NOMO-1 treated with dmso at 0.1 percent for 144 hours (cell line): Measurements from ENCODE around the gene PLVAP.

Experiments used
- DNase-seq: peaks from one replicate; lab custom pipeline; 2025; ENCODE audit not compliant: unreplicated experiment; lab: John Stamatoyannopoulos, UW

PLVAP gene

DNA sequence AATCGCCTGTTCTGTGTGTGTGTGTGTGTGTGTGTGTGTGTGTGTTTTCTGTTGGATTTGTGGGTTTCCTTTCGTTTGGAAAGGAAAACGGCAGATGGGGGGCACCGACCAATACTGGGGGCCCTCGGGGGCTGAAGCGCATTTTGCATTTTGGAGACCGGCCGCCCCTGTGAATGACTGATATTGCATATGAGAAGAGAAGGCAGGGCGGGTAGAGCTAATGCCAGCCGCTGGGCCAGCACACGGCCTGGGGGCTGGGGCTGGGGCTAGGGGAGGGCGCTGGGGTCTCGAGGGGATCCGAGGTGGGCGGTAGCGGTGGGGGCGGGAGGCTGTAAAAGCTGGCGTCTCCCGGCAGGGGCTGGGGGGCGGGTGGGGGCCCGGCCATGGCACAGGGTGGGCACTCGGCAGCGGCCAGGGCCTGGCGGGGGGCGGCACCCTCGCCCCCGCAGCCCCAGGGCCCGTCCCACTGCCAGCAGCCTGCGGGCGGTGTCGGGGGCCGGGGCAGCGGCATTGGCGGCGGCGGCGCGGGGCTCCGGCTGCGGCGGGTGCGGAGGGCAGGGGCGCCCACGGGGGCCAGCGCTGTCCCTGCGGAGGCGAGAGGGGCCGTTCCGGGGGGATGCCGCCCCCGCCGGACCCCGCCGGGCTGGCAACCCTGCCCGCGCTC, 53.7 kb downstream of the PLVAP start:
- no peak for DNase-seq

DNA sequence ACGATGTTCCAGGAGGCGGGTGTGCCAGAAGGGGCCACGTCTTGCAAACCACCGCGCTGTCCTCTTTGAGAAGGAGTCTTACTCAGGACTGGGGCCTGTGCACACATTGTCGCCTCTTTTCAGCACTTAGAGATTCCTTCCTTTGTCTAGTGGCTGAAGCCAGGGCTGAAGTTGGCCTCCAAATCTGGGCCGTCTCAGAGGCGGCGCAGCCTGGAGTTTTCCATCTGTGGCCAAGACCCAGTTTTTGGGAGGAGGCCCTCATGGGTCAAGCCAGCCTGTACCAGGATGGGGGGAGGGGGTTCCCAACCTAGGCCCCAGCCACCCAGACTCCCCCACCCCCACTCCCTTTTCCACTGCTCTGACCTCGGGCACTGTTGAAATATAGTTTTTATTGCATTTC, 54.3 kb downstream of the PLVAP start:
- no peak for DNase-seq

DNA sequence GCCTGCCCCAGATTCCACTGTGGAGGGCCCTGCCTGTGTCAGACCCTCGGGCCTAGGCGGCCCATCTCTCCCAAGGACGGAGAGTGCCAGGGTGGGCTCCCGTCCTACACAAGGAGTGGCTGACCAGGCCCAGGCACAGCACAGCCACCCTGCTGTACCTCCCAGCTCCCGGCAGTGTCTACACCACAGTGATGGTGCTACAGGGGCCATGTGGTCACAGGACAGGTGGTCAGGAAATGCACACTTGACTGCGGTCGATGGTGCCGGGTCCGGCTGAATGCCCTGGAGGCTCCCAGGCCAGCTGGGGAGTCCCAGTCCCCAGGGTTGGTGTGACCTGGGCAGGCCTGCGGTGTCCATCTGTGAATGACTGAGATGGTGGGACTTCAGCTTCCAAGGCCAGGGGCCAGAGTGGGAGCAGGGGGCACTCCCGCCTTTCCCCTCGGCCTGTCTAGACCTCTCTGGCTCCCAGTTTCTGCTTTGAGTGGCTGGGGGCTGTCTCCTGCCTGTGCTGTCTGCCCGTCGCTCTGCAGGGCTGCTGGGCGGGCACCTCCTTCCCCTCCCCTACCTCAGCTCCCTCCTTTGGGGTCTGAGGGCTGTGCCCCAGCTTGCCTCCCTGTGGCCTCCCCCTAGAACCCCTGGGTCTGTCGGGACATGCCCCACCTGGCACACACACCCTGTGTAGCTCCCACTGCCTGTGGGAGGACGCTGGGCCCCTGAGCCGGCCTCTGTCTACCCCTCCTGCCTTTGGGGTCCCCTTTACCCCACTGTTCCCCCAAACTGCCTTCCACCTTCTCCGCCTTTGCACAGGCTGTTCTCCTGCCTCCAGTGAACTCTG, 55.3 kb downstream of the PLVAP start:
- DNase-seq, result no peak

DNA sequence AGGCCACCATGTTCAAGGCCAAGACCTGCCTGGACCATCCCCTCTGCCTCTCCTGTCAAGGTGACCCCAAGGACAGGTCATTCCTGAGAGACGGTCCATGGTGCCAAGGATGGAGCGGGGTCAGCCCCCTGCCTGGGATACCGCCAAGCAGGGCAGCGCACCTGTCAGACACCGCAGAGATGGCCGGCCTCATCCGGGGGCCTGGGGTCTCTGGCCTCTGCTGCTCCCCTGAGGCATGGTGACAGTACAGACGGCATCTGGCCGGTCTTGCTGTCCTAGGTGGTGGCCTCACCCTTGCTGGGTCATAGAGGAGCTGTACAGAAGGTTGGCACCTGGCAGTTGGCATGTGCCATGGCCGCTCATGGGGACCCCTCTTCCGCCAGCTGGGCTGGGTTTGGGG, 56.7 kb downstream of the PLVAP start:
- DNase-seq, result no peak

DNA sequence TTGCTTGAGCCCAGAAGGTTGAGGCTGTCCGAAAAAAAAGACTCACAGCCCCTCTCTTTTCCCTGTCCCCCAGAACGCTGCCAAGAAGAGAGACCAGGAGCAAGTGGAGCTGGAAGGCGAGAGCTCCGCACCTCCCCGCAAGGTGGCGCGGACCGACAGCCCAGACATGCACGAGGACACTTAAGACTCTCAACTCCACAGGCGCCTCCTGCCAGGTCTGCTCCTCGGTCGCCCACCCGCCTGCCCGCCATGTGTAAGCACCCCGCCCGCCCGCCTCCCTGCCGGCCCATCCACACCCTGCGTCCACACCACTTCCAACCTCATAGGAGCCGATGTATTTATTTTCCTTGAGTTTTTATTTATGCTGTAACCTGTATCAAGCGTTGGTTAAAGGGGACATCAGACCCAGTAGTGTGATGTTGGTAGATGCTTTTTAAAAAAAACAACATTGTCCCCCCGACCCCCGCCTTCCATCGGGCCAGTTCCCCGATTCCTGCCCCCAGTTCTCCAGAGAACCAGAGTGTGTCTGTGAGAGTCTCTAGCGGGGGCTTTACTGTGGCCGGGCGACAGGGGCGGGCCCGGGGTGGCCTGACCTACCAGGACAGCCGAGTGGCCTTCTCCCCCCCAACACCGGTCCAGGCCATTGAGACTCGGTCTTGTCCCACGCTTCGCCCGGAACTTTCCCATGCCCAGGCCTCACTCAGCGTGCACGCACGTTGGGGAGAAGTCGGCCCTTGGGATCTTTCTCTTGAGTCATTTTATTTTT, 57.5 kb downstream of the PLVAP start:
- no peak for DNase-seq

DNA sequence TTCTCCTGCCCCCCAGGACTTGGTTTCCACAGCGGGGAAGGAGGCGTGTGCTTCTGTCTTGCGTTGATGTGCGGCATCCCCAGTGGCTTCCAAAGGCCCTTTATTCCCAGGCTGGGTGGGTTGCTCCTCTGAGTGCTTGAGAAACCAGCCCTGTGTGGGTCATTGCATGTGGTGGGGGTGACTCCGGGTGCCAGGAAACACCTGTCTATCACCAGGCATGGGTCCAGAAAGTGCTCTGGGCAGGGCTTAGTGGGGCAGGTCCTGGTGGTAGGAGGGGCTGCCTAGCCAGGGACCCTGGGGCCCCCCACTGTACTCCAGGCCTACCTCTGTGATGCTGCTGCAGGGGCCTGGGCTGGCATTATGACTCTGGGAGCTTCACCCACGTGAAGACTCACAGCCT, 58.2 kb downstream of the PLVAP start:
- DNase-seq, result no peak

DNA sequence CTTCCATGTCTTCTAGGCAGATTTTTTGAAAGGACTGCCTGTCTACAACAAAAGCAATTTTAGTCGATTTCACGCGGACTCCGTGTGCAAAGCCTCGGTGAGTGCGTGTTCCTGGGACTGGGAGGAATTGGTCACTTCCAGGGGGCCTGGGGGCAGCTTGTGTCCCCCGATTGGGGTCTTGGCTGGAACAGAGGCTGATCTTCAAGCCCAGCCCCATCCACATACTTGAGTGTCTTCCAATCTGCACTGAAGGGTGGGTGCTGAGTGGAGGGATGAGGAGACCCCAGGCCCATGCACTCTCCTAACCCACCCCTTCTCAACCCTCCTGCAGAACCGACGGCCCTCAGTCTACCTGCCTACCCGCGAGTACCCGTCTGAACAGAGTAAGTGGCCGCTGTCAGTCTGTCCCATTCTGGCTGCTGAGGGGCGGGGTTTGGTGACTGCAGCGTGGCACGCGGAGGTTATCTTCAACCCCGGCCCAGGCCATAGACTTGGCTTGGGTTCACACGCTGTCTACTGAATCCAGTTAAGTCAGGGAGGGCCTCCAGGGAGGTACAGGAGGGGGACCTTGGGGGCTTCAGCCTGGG, 63.0 kb downstream of the PLVAP start:
- DNase-seq, result no peak

DNA sequence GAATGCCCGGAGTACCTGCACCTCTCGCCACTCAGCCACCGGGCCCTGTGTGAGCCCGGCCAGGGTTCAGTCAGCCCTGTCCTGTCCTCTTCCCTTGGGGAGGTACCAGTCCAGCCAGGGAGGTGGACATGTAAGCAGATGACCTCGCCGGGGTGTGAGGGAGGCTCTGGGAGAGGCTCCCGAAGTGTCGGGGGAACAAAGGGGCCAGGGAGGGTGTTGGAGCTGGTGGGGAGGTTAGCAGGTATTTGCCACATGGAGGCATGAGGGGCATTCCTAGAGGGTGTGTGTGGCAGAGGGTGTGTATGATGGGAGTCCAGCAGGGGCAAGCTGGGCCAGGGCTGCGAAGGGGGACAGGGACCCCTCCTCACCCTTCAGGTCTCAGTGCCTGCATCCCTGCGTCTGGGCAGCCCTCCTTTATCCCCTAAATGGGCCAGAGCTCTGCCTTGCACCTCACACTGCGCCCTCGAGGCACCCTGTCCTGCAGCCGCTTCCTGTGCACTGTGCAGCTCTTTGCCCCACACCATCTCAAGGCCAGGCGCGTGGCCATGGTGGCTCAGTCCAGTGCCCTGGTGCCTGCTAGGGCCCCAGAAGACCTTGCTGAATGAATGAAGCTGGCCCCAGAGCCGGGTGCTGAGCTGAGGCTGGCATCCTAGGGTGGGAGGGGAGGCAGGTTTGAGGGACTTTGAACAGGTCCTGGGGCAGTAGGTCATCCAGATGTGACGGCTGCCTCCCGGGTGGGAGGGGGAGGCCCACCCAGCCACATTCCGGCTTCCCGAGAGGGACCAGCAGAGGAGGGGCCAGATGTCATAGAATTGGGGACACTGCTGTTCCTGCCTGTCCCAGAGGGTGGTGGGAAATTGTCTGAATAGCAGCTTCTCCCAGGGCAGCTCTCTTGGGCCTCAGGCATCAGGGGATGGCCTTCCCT, 64.7 kb downstream of the PLVAP start:
- DNase-seq, result no peak

DNA sequence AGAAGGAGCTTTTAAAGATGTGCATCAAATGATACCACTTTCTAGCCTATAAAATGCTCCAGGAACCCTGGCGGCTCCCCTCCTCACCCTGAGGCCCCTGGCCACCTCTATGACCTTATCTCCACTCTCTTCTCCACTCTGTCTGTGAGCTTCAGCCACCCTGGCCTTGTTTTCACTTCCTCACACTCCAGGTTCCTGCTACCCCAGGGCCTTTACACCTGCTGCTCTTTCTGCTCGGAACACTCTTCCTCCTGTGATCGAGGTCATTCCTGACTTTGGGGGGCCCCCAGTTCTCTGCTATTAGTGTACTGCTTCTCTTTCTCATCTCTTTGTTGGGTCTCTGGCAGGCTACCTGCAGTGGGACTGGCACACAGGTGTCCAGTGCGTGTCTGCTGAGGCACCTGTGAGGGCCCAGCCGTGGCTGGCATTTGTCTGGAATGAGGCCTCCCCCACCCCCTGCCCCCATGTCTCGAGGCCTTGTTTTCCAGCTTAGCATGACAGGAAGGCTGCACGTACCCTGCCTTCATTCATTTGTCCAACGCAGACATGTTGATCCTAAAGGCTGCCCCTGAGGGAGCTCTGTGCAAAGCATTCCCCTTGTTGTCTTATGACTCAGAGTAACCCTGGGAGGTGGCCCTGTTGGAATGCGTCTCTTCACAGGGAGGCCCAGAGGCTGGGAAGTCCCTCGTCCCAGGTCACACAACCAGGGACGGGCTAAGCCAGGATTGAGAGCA, 65.5 kb downstream of the PLVAP start:
- DNase-seq, result no peak

DNA sequence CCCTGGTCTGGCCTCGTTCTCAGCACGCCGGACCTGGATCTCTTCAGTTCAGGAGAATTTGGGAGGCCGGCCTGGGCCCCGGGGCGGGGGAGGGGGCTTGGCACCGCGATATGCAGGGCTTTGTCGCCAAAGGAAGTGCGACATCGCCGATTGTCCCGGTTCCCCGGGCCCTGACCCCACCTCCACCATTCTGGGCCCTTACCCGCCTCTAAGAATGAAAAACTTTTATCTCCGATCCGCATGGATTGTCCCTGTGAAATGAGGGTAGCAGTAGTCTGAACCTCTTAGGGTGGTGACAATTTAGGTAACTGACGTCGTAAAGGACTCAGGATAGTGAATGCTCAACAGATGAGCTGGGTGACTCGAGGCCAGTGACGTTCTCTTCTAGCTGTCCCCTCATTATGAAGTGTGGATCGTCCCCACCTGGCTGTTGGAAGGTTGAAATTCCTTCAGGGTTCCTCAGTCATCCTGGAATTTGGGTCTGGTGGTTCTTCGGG, 67.1 kb downstream of the PLVAP start:
- DNase-seq, result no peak

DNA sequence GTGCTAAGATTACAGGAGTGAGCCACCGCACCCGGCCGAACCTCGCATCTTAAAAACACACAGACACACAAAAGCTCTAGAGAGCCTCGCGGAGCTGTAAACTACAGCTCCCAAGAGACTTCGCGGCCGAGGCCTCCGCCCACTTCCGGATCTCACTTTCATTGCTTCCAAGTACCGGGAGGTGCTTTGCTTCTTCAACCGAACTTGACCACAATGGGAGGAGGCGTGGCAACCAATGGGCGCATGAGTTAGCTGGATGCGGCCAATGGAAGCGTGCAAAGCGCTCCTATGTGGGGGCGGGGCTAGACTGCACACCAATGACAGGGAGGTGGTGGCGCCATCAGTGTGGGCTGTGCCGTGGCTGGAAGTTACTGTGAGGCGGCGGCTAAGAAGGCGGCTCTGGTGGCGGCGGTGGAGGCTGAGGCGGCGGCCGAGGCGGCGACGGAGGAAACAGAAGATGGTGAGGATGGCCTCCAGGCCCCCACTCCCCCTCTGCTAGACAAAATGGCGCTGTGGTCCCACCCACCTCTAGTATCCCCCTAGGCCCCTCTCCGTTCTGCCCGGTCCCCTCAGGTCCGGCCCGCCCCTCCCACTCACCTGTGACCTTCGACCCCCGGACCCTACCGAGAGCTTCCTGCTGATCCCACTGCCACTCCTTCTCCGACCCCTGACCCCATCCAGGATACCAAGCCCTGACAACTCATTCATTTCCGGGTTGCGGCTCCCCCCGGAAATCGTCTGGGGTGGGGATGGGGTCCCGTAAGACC, 67.8 kb downstream of the PLVAP start, which contains the start of gene DDA1:
Gene DDA1, plus strand, starts transcription at position 366 of the 767 bp plus-strand sequence. Its CDS starts 92 bp downstream, at position 458.
- DNase-seq, result peak; percentile 100

DNA sequence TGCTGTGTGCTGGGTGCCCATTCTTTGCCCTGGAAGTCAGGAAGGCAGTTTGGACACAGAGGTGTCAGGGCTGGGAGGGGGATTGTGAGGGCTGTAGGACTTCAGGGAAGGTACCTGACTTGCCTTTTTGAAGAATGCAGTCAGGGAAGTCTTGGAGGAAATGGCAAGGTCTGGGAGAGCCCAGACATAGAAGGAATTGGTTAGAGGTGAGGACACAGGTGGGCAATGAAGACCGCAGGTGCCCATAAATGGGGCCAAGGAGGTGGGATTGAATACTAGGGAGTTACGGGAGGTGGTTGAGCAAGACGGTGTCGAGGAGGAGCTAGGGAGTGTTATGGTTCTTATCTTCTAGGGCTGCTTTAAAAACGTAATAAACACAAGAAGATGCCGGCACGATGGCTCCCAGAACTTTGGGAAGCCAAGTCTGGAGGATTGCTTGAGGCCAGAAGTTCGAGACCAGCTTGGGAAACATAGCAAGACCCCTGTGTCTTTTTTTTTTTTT, 69.2 kb downstream of the PLVAP start:
- DNase-seq, result no peak

DNA sequence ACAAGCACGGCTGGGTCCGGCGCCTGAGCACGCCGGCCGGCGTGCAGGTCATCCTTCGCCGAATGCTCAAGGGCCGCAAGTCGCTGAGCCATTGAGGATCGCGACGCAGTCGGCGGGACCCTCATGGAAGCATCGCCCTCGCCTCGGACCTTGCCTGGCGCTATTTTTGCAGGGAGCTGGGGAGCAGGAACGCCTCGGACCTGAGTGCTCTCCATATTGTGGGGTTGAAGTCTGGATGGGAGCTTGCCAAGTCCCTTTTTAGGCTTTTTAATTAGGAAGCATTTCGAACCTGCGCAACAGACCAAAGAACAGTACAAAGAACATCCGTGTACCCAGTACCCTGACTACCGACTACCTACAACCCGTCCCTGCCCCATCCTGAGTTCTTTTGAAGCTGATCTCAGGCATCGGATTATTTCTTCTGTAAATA, 70.8 kb downstream of the PLVAP start:
- no peak for DNase-seq

DNA sequence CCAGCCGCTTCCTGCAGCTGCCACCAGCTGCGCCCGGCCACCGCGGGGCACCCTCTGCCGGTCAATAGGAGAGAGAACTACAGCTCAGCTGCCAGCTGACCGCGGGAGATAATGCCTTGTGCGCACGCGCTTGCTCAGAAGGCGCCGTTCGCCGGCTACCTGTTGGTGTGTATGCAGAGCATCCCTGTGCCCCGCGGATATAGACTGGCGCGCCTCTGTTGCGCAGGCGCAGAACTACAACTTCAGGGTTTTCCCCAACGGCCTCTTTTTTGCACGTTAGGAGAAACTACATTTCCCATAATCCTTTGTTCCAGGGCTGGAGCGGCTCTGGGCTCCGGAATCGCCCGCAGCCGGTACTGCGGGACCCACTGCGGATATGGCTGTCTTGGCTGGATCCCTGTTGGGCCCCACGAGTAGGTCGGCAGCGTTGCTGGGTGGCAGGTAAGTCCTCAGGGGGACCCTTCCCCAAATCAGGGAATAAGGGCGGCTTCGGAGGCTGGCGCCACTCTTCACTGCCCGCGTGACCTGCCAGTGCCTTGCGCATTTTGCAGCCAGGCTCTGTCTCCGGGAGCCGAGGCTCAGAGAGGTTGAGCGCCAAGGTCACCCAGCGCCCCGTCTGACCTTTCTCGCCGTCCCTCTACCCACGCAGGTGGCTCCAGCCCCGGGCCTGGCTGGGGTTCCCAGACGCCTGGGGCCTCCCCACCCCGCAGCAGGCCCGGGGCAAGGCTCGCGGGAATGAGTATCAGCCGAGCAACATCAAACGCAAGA, 71.4 kb downstream of the PLVAP start, which contains the start of gene MRPL34:
Gene MRPL34, plus strand, starts transcription at position 356 of the 768 bp plus-strand sequence. Its CDS starts 21 bp downstream, at position 377.
- DNase-seq, result peak; percentile 98

DNA sequence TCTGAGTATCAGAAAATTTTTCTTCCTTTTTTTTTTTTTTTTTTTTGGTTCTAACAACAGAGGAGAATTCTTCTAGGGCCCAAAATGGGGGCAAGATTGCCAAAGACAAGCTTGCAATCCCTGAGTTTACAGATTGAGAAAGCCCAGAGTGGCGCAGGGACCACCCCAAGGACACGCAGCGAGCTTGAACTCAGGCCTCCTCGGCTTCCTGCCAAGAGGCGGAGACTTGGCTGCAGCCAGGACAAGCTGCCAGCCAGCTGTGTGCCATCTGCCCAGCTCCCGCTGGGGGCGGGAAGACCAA, 72.0 kb downstream of the PLVAP start:
- no peak for DNase-seq

DNA sequence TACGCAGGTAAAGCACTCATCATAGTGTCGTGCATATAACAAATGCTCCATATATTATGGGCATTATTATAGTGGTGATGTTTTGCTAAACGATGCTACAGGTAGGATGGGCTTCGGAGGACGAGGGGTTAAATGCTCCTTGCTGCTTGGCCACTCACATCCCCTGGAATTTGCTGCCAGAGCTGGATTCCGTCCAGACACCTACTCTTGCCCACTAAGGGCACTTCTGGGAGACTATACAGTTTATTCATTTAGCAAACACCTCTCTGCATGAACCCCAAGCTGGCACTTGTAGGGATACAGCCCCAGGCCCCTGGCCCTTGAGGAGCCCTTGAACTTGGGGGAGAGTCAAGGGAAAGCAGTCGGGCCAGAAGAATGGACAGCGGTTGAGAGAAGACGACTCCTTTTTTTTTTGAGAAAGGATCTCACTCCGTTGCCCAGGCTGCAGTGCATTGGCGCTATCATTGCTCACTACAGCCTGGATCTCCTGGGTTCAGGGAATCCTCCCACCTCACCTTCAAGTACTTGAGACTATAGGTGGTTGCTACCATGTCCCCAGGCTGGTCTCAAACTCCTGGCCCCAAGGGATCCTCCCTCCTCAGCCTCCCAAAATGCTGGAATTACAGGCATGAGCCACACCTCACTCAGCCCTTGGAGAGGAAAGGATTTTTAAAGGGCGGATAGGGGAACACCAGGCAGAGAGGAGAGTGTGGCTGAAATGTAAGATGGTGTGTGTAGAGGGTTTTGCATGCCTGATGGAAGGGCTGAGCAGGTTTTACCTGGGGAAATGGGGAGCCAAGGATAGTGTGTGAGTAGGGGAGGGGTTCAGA, 72.5 kb downstream of the PLVAP start:
- DNase-seq, result no peak

DNA sequence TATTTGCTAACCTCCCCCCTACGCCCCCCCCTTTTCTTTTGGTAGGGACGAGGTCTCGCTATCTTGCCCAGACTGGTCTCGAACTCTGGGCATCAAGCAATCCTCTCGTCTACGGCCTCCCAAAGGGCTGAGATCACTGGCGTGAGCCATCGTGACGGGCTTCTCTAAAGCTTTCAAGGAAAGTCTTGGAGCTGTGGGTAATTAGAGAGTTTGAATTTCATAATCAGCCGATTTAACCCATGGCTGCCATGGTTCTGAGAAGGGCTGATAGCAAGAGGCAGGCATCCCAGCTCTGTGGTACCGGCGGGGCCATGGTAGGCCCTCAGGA, 73.2 kb downstream of the PLVAP start:
- no peak for DNase-seq
